GM12891 (cell line): ENCODE measurements around the gene NMB. TPM values are rescaled to one million over a fixed set of nuclear protein-coding genes. Genes with fewer than 3 reads are reported as not detected.
"Not testable (repeated sequence)": the region's sequence is repeated elsewhere in the genome, so short reads cannot be mapped to it uniquely, and the experiment has no call there.

Experiments used
- DNase-seq: peaks from one replicate; pipeline ENCODE4 v3.0.0; 2011; ENCODE audit warnings: low spot score; ENCODE audit not compliant: insufficient read length
- FAIRE-seq: peaks from 2 replicates; lab custom pipeline; 2011; peaks lifted over from hg19 to GRCh38; lab: Jason Lieb, UNC
- PAX5 ChIP-seq: IDR thresholded peaks from 2 replicates; pipeline ENCODE4 v1.6.1; 2011; ENCODE audit warnings: low read length, moderate library complexity, mild to moderate bottlenecking; ENCODE audit not compliant: insufficient read depth, severe bottlenecking
- POLR2A ChIP-seq: IDR thresholded peaks from 2 replicates; pipeline ENCODE4 v1.6.1; 2011; ENCODE audit warnings: low read depth, low read length, control low read depth
- POLR2AphosphoS5 ChIP-seq: IDR thresholded peaks from 2 replicates; pipeline ENCODE4 v1.6.1; 2011; ENCODE audit warnings: low read depth, low read length, control low read depth
- POU2F2 ChIP-seq: IDR thresholded peaks from 2 replicates; pipeline ENCODE4 v1.6.1; 2011; ENCODE audit warnings: low read depth, mild to moderate bottlenecking, control low read depth, low read length, moderate library complexity
- SPI1 ChIP-seq: IDR thresholded peaks from 2 replicates; pipeline ENCODE4 v1.6.1; 2011; ENCODE audit warnings: low read depth, low read length, control low read depth
- TAF1 ChIP-seq: IDR thresholded peaks from 2 replicates; pipeline ENCODE4 v1.6.1; 2011; ENCODE audit warnings: low read depth, low read length, control low read depth
- polyA plus RNA-seq: library from polyadenylated mRNA; unstranded; fragments of >200 nt; gene quantifications from one replicate; pipeline ENCODE4 v1.2.1, GENCODE V29; 2012; ENCODE audit warnings: low read depth, missing spikeins, inconsistent platforms; ENCODE audit not compliant: missing spikeins

Gene NMB
- polyA plus RNA-seq, result 2.4 TPM

- DNase-seq (peak; percentile 69), FAIRE-seq (peak; percentile 62)
- 0 out of 2 replicates have a peak, but pooled peaks have one; percentile 20 for TF ChIP-seq POU2F2
- TF ChIP-seq SPI1, result no peak
Measured at GRCh38 chr15:84658080-84658787, at the start of gene NMB. Gene NMB, minus strand, starts transcription at chr15:84658199. Its CDS starts 47 bp downstream, at chr15:84658152.

GRCh38 chr15:84703808-84704207 is 45.8 kb upstream of the NMB start:
- FAIRE-seq (no peak), DNase-seq (no peak)
- no peak for TF ChIP-seq PAX5
- no peak for TF ChIP-seq TAF1
- no peak for TF ChIP-seq POU2F2
- no peak for TF ChIP-seq SPI1
- no peak for TF ChIP-seq POLR2AphosphoS5
- TF ChIP-seq POLR2A, result no peak

GRCh38 chr15:84702961-84703482 is 45.0 kb upstream of the NMB start:
- no peak for FAIRE-seq
- no peak for TF ChIP-seq POLR2AphosphoS5
- no peak for DNase-seq

- no peak for DNase-seq
- FAIRE-seq, result no peak
- TF ChIP-seq POLR2A (no peak), POLR2AphosphoS5 (no peak), SPI1 (no peak), POU2F2 (no peak), PAX5 (no peak), TAF1 (no peak)
Measured at GRCh38 chr15:84699538-84700191, 41.7 kb upstream of the NMB start.

- no peak for TF ChIP-seq POLR2A
- no peak for TF ChIP-seq POU2F2
- TF ChIP-seq POLR2AphosphoS5, result no peak
- TF ChIP-seq PAX5, result no peak
- TF ChIP-seq TAF1, result no peak
- no peak for TF ChIP-seq SPI1
- peak; percentile 40 for FAIRE-seq
- no peak for DNase-seq
Measured at GRCh38 chr15:84697236-84697990, 39.4 kb upstream of the NMB start.

GRCh38 chr15:84696757-84697156 is 38.8 kb upstream of the NMB start:
- TF ChIP-seq PAX5, result no peak
- TF ChIP-seq POLR2AphosphoS5, result no peak
- TF ChIP-seq POLR2A, result no peak
- no peak for TF ChIP-seq POU2F2
- TF ChIP-seq TAF1, result no peak
- no peak for TF ChIP-seq SPI1
- no peak for FAIRE-seq
- DNase-seq, result no peak

- no peak for FAIRE-seq
- TF ChIP-seq POLR2AphosphoS5 (no peak), PAX5 (no peak), POU2F2 (no peak), SPI1 (no peak), POLR2A (no peak), TAF1 (no peak)
- no peak for DNase-seq
Measured at GRCh38 chr15:84690342-84690741, 32.3 kb upstream of the NMB start.

- no peak for FAIRE-seq
- DNase-seq, result no peak
- TF ChIP-seq POLR2A, result no peak
- no peak for TF ChIP-seq PAX5
- no peak for TF ChIP-seq POLR2AphosphoS5
- TF ChIP-seq POU2F2, result no peak
- no peak for TF ChIP-seq TAF1
Measured at GRCh38 chr15:84689858-84690257, 31.9 kb upstream of the NMB start.

GRCh38 chr15:84686446-84686845 is 28.4 kb upstream of the NMB start:
- not testable (repeated sequence) for DNase-seq
- TF ChIP-seq SPI1, result peak; percentile 83

GRCh38 chr15:84685304-84685703 is 27.3 kb upstream of the NMB start:
- FAIRE-seq (no peak), DNase-seq (no peak)
- TF ChIP-seq PAX5, result no peak
- TF ChIP-seq POU2F2, result no peak
- no peak for TF ChIP-seq SPI1
- no peak for TF ChIP-seq POLR2AphosphoS5
- no peak for TF ChIP-seq POLR2A

More at GRCh38 chr15:84686446-84686845, 28.4 kb upstream of the NMB start:
- FAIRE-seq, result not testable (repeated sequence)
